ENCODE results near the gene PTP4A2.

The PTP4A2 gene

DNA sequence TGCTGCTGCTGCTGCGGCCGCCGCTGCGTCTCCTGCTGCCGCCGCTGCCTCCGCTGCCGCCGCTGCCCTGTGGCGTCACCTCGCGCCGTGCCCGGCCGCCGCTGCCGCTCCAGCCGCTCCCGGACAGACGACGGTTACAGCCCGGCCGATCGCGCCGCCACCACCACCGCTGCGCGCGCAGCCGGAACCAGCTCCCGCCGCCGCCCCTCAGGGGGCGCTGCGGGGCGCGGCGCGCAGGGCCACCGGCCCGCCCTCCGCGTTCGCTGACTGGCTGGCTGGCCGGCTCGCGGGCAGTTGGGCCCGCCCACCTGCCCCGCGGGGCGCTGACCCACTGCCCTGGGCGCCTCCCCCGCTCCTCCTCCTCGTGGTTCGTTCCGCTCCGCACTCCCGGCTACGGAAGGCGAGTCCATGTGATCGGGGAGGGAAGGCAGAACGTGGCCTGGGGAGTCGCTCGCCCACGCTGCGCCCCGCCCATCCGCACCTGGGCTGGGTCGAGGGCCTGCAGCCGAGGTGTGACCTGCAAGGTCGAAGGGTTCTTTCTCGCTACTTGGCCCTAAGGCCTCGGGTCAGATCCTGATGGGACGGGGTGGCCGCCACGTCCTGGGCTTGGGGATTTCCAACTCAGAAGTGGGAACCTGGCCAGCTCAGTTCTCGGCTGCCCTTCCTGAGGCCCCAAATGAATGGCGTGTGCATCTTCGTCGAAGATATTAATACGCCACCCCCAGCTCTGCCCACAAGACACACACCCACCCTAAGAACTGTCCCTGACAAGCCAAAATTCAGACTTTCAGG, at the start of gene PTP4A2:
TSS of gene PTP4A2 (minus strand) at position 185 of the 792 bp plus-strand sequence. CDS start 19,303 bp downstream, outside the sequence.
- DNase-seq, result peak; percentile 96

DNA sequence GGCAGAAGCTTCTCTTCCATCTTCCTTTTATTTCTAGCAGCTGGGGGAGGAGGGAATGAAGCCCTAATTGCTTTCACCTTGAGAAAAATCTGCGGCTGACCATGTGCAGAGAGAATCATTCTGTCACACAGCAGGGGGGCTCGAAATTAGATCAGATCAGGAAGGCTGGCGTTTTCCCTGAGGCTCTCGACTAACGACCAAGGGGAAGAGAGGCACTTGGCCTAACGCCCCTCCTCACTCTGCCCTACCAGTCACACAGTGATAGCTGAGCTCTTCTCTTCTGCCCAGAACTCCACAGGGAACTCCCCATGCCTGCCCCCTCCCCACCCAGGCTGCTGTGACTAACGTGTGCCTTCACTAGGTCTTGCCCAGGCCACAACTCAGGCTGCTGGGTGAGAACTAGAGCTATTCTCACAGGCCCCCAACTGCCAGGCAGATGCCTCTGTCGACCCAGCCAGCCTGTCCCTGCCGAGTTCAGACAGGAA, 49.0 kb upstream of the PTP4A2 start:
- DNase-seq, result peak; percentile 92

DNA sequence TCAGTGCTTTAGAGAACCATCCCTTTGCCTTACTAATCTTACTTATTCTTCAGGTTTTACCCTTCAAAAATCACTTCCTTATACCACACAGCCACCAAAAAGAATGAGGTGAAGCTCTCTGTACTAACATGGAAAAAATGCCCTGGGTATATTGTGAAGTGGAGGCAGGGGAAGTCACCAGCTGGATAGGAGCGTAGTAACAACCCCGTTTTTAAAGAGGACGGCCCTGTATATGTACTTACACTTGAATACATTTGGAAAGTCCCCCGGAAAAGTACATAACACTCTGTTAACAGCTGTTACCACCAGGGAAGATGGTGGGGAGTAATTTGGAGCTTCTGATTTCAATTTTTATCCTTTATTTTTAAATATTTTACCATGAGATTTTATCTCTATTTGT, 47.3 kb upstream of the PTP4A2 start:
- DNase-seq, result peak; percentile 19

DNA sequence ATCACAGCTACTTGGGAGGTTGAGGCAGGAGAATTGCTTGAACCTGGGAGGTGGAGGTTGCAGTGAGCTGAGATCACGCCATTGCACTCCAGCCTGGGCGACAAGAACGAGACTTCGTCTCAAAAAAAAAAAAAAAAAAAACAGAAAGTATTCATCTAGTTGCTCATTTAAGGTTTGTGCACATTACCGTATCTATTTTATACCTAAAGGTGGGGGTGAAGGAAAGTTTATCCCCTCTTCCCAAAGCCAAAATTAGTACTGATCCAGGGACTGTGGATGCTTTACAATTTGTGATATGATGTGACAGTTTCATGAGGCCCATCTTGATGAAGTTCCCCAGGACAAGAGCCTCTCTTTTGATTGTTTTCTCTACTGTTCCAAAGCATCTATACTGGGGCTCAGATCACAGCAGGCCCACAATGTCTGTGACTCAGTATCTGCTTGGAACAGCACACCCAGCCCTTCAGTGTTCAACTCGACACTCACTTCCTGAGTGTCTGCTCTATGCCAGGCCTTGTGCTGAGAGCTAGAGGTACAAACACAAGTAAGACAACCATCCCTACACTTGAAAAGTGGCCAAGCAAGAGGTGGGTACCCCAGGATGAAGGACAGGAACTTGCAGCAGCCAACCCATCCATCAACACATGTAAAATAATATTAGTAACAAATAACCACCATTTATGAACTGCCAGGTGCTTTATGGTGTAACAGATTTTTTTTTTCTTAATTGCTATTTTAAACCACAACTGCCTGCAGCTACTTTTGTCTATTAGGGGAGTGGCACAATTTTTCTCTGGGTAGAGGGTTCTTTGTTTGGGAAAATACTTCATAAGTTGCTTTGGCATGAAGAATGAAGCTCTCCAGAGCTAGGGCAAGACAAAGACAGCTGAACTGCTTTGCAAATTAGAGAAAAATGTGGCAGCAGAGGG, 46.5 kb upstream of the PTP4A2 start:
- peak; percentile 16 for DNase-seq

DNA sequence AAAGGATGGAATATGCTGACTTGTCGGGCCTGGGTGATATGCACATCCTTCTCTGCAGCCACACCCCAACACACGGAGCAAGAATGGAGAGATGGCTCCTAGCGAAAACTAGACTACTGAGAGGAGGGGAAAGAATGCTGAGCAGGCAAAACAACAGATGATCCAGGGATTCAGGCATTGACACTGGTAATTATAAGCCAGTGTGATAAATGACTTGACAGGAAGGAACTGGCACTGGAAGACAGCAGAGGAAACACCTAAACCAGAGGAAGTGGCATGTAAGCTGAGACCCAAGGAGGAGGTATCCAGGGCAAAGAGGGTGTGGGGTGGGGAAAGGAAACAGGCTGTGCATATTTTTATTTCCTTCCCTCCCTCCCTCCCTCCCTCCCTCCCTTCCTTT, 43.8 kb upstream of the PTP4A2 start:
- DNase-seq, result peak; percentile 30

DNA sequence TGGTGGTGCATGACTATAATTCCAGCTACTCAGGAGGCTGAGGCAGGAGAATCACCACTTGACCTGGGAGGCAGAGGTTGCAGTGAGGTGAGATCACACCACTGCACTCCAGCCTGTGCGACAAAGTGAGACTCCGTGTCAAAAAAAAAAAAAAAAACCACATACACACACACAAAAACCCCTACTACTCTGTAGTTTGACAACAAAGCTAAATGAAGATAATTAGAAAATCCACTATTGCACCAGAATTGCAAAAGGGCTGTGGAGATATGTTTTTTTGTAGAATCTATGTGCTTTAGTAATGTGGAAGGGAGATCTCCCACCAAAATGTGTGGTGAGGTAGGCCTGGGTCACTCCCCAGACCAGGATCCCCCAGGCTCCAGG, 43.3 kb upstream of the PTP4A2 start:
- DNase-seq, result no peak

DNA sequence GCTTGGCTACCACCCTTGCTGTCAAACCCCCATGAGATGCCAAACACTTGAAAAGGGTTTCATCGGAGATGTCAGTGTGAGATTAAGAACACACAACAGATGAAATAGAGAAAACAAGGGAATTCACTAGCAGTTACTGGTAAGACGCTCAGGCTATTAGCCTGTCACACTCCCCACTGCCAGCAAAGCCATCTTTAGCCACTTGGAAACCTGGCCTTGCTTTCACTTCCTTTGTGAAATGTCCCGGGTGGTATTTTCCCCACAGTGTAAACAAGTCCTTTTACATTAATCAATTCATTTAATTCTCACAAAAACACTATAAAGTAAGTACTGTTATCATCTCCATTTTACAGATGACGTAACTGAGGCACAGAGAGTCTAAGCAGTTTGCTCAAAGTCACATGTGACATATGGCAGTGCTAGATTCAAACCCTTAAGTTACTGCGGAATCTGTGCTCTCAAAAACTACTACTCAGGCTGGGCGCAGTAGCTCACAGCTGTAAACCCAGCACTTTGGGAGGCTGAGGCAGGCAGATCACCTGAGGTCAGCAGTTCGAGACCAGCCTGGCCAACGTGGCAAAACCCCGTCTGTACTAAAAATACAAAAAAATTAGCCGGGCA, 42.8 kb upstream of the PTP4A2 start:
- no peak for DNase-seq

DNA sequence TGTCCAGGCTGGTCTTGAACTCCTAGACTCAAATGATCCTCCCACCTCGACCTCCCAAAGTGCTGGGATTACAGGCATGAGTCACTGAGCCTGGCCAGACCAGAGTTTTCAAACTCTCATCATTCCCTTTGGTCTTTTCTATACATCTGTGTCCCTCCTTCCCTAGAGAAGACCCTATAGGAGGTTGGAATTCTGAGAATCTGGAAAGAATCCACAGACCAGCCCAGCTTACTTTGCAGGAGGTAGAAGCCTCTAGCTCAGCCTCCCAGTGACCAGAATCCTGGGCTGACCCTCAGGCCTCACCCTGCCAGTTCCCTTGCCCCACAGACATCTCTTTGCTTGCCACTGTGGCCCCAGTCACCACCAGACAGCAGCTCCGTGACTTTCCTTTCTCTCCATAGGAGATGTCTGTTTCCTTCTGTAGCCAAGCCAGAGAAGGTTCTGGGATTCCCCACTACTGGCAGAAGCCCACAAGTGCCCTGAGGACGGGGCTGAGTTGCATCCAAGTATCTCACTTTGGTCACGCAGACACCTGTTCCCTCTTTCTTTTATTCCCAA, 40.8 kb upstream of the PTP4A2 start:
- no peak for DNase-seq

DNA sequence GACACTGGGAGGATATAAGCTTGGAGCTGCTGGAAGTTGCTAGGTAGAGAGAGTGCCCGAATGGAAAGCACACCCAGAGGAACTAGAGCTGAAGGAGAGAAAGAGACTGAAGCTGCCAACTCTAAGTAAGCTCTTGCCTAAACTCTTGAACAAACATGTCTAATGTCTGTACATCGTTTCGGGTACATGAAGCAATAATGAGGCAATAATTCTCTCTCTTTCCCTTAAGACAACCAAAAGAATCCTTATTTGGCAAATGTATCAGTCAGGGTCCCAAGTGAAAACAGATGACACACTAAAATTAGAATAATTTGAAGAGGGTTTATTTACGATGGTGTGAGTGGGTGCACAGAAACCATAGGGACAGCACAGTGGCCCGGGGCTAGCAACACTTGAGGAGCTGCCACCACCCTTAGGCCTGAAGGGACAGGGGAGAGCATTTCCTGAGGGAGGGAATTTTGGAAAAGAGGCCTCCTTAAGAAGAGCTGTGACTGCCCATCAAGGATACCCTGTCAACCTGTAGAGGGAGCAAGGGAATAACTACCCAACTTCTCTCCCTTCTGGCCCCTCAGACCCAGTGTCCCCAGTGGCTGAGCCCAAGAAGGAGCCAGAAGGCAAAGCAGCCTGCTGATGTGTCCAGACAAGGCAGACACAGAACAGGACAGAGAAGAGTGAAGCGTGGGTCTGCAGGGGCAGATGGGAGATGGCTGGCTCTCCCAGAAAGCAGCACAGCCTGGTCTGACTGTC, 39.4 kb upstream of the PTP4A2 start:
- DNase-seq, result peak; percentile 55

DNA sequence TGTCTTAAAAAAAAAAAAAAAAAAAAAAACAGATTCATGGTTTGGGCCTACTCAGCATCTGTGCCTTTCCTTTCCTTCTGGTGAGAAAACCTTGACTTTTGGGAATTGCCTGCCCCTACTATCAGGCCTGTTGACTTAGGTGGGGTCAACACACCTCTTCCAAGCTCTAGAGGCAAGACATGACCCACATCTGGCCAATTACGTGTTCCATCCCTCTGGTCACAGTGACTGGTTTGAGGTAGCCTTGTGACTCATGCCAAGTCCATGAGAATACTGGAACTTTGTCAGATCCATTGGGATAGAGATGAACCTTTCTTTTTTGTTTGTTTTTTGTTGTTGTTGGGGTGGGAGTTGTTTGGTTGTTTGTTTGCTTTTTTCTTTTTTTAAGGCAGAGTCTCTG, 38.2 kb upstream of the PTP4A2 start:
- no peak for DNase-seq

DNA sequence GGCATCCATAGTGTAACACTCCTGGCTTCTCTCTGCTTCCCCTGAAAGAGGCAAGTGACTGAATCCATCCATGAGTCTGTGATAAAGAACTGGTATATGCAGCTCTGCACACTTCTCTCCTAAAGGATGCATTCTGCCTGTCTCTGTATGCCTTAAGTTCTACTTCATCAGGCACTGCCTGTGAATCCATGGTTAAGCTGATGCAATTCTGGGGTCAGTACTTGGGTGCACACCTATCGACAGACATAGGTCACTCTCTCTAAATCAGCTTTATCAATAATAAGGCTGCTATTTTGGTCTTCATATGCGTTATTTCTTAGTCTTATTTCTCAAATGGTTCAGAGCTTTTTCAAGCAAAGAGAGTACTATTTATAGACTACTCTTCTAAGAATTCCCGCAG, 32.7 kb upstream of the PTP4A2 start:
- no peak for DNase-seq

DNA sequence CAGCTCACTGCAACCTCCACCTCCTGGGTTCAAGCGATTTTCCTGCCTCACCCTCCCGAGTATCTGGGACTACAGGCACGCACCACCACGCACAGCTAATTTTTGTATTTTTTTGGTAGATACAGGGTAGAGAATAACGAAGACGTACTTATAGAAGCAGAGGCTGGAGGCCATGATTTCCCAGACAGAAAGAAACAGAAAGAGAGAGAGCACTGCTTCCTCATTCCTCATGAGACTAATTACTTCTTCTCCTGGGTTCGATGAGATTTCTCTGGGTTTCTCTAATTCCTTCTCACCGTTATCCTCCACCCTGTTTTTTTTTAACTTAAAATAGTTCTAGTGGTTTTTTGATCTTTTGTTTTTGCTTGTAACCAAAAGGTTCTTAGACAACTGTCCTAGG, 23.4 kb upstream of the PTP4A2 start:
- DNase-seq, result no peak

DNA sequence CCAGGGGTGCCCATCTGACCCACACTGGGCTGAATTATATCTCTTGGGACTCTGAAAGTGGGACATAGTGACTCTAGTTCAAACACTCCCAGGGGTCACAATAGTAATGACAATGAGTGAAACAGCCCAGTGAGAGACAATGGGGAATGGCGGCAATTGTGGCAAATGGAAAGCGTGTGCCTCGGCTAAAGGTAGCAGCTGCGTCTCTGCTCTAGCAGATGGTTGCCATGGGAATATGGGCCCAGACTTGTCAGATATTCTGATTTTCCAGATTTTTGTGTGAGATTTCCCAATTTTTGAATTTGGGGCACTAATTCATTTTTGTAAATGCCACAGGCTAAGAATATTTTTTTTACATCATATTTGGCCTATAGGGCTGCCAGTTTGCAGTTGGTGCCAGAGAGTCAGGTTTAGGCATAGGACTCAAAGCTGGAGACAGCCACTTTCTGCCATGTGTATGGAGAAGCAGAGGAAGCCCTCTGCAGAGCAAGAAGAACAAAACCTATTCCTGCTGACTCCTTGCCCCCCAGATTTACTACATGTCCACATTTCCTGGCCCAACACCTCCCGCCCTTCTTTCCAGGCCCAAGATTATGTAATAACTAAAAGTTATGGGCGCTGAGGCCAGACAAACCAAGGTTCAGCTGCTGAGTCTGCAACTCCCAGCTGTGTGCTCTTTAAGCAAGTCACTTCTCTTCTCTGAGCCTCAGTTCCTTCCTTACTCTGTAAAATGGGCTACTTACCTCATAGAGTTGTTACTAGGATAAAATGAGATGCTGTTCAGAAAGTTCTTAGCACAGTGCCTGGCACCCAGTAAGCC, 21.6 kb upstream of the PTP4A2 start:
- no peak for DNase-seq

DNA sequence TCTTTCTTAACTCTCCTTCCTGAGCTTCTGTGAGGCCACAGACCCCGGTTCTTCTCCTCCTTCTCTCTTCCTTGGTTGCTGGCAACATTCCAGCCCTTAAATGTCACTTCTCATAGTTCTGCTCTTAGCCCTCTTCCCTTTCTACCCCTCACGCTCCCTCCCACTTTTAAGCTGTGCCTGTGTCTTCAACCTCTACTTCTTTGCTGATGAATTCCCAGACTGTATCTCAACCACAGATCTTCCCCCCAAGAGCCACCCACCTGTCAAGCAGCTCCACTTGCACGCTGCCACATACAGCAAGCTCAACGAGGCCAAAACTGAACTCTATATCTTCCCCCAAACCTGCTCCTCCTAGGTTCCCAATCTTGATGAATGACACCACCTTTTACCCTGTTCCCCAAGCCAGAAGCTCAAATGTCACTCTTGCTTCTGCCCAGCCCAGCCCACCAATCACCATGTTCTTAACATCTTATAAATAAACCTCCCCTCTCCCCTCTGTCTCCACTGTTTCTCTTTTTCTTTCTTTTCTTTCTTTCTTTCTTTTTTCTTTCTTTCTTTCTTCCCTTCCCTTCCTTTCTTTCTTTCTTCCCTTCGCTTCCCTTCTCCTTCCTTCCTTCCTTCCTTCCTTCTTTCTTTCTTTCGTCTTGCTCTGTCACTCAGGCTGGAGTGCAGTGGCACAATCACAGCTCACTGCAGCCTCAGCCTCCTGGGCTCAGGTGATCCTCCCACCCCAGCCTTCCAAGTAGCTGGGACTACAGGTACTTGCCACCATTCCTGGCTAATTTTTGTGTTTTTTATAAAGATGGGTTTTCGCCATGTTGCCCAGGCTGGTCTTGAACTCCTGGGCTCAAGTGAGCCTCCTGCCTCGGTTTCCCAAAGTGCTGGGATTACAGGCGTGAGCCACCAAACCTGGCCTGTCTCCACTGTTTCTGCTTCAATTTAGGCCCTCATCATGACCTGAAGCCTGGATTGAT, 19.8 kb upstream of the PTP4A2 start:
- no peak for DNase-seq

DNA sequence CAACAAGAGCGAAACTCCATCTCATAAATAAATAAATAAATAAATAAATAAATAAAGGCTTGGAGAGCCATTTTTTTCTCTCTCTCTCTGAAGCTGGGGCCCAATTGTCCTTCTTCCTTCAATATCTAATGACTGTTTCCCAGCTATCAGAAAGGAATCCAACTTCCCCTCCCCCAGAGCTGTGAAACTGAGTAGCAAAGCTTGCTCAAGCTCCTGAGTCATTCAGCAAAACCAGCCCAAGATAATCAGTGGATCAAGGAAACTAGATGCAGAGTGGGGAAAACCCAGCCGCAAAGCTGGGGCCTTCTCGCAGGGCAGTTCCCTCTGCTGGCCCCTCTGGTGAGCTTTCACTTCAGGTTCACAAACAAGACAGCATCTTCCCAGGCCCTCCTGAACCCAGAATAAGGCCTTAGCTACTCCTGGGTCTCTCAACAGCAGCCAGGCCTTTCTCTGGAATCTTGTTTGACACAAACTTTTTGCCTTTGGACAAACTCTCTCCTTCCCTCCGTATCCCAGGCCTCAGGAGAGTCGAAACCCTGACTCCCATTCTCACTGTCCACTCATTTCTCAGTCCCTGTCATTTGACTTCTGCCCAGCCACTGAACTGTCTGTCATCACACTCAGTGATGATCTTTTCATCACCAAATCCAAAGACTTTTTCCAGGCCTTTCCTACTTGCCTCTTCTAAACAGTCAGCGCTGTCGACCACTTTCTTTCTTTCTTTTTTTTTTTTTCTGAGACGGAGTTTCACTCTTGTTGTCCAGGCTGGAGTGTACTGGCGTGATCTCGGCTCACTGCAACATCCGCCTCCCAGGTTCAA, 18.0 kb upstream of the PTP4A2 start:
- peak; percentile 76 for DNase-seq

DNA sequence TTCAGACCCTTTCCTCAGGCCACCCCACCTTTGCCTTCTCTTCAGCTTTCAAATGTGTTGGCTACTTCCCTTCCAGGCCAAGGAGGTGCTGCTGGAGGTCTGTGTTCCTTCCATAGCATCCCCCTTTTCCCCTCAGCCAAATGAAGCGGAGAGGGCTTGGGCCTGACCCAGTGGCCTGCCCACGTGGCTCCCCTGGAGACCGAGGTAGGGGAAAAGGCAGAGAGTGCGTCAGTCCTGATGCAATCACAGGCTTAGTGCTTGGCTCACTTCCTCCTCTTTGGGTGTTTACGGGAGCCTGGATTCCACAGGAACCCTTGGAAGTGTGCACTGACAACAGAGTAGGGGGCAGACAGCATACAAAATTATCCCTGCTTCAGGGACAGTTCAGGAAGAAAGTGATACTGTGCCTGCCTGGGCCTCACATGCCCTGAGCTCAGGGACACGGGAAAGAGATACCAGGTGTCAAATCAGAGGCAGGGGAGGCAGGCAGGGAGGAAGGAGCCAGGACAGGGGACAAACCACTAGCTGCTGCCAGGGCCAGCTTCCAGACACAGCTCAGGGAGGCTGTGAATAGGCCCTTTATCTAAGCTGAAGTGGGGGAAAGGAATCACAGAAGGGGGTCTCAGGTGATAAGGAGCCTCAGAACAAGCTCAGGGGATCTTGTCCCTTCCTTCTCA, 16.6 kb upstream of the PTP4A2 start:
- DNase-seq, result peak; percentile 62

DNA sequence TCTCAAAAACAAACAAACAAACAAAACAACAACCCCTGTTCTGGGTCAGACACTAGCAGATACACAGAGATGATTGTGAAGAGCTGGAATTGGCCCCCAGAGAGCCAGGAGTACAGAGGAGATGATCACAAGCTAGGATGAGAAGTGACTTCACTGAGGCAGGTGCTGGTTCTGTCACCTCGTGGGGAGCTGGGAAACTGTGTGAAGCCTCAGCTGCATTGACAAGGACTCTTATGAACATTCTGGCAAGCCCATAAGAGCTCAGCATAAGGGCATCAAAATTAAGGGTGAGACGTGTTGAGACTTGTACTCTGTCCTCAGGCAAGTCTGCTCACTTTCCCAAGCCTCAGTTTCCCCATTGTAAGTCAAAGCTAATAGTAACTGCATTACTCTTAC, 14.7 kb upstream of the PTP4A2 start:
- no peak for DNase-seq

DNA sequence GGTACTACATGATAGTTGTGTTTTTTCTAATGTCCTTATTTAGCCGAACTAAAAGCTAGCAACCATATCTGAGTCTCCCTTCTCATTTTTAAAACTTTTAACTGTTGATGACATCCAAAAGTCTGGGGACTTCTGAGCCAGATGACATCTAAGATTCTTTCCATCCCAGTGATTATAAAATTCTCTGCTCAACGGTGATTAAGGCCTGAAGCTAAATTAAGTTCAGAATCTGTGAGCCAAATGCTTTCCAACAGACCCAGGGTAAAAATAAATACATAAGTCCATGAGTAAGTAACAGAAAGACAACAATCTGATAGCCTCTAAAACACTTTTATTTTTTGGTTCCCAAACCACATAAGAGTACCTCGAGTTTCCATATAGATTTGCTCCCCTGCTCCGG, 13.1 kb upstream of the PTP4A2 start:
- DNase-seq, result no peak

DNA sequence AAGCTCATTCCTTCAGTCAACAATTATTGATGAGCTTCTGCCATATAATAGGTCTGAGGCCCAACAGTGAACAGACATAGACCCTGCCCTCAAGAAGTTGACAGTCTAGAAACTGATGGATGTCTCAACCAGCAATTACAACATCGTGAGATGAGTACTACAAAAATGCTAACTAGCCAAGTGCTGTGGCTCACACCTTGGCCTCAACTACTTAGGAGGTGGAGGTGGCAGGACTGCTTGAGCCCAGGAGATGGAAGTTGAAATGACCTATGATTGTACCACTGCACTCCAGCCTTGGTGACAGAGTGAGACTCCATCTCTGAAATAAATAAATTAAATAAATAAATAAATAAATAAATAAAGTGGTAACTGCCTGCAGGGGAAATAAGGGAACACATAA, 11.7 kb upstream of the PTP4A2 start:
- DNase-seq, result no peak

All from eye (tissue), 1 donor.